HG02571 (cell line): ENCODE data around the gene PSMB2.
"Not testable (repeated sequence)": the region's sequence is repeated elsewhere in the genome, so short reads cannot be mapped to it uniquely, and the experiment has no call there.

Source experiments
- ATAC-seq: cut with Tn5 transposase; IDR thresholded peaks from one replicate; pipeline ENCODE4 v1.9.1; 2021; ENCODE audit warnings: mild to moderate bottlenecking, moderate library complexity; ENCODE audit not compliant: unreplicated experiment

The PSMB2 gene

DNA sequence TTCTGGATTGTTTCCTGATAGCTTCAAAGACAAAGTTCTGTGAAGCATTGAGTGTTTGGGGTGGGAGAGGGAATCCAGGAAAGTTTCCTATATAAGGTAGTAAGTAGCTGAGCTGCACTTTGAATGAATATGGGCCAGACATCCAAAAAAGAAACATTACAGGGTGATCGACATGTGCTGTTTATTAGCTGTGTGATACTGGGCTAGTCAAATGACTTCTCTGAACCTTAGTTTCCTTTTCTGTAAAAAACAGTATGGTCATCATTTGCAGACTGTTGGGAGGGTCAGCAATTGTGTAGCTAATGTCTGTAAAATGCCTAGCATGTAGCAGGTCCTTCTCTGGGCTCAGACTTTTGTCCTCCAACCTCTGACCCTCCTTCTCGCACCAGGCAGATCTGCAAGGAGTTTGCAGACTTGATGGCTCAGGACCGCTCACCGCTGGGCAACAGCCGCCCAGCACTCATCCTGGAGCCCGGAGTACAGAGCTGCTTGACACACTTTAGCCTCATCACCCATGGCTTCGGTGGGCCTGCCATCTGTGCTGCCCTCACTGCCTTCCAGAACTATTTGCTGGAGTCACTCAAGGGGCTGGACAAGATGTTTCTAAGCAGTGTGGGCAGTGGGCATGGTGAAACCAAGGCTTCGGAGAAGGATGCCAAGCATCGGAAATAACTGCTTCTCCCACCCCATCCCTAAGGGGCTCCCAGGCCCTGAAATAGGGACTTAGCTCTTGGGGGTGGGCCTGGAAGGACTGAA lies 47.1 kb downstream of the PSMB2 start:
- no peak for ATAC-seq

DNA sequence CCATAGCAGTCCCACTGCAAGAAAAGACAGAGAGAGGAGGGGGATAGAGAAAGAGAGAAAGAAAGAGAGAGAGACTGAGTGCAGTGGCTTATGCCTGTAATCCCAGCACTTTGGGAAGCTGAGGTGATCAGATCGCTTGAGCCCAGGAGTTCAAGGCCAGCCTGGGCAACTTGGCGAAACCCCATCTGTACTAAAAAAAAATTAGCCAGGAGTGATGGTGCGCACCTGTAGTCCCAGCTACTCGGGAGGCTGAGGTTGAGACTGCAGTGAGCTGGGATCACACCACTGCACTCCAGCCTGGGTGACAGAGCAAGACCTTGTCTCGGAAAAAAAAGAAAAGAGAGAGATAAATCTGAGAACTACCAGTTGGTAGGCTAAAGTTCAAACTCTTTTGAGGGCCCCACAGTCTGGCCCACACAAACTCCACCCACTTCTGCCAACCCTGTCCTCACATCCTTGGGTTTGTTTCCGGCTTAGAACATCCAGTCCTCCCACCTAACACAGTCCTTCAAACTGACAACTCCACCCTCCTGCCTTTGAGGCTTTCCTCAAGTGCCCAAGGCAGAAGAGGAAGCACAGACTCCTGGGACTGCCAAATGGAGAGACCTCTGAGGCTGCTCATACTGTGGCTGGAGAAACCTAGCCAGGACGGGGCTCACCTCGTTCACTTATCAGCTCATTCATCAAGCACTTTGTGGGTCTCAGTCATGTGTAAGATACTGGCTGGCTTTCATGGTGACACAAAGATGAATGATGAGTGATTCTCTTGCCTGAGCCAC lies 48.1 kb downstream of the PSMB2 start:
- no peak for ATAC-seq

DNA sequence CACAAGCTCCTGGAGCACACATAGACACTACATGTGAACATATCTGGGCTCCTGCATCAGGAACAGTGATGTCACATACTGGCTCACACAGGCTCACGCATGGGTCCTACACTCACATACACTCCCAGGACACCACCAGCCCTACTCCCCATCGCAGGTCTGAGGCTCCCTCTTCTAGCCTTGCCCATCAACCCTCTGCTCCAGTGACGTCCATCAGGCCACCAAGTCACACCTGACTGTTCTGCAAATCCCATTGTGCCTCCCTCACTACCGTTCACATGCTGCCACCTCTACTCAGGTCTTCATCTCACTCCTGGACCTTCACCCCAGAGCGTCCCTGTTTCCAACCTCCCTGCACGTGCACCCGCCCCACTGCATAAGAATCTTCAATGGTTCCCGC lies 50.1 kb downstream of the PSMB2 start:
- ATAC-seq = no peak

DNA sequence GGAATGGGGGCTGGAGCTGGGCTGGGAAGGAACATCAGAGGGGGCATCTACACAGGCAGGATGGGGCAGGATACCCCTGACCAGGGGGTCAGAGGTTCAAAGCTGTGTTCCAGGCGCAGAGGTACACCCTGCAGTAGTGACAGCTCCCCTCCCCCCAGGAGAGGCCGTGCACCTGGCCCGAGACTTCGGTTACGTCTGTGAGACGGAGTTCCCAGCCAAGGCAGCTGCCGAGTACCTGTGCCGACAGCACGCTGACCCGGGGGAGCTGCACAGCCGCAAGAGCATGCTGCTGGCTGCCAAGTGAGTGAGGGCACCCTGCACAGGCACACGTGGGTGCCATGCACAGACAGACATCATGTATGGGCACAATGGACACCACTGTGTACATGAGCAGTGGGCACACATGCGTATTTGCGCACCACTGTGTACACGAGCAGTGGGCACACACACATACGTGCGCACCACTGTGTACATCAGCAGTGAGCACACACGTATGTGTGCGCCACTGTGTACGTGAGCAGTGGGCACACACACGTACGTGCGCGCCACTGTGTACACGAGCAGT lies 50.8 kb downstream of the PSMB2 start:
- ATAC-seq = no peak

DNA sequence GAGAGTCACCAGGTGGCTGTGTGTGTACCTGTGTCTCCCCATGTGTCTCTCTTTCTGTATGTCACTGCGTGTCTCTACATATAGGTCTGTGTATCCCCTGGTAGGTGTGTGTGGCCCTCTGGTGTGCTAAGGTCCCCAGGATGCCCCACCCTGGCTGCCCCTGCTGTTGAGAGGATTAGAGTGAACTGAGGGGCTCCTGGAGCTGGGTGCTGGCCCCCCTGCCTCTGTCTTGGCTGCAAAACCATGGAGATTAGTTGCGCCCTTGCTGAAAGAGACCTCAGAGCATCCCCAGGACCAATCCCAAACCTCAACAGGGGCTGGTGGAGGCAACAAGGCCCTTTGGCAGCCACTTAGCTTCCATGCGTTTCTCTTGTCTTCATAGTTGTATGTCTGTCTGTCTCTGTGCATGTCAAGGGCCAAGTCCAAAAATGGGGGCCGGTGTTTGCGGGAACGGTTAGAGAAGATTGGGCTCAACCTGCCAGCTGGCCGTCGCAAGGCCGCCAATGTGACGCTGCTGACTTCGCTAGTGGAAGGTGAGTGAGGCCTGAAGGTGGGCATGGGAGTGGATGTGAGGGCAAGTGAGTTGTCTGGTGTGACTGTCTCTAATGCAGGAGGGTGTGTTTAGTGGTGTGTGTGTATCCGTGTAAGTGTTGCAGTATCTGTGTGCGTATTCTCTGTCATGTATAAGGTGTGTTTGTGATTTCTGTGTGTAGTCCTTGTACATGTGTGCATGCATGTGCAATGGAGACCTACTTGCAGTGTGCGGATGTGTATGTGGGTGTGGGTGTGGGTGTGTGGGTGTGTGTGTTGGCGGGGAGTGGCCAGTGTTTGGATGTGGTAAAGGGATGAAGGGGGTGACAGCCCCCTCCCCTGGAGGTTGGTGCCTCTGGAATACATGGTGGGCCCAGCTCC lies 51.6 kb downstream of the PSMB2 start:
- no peak for ATAC-seq

DNA sequence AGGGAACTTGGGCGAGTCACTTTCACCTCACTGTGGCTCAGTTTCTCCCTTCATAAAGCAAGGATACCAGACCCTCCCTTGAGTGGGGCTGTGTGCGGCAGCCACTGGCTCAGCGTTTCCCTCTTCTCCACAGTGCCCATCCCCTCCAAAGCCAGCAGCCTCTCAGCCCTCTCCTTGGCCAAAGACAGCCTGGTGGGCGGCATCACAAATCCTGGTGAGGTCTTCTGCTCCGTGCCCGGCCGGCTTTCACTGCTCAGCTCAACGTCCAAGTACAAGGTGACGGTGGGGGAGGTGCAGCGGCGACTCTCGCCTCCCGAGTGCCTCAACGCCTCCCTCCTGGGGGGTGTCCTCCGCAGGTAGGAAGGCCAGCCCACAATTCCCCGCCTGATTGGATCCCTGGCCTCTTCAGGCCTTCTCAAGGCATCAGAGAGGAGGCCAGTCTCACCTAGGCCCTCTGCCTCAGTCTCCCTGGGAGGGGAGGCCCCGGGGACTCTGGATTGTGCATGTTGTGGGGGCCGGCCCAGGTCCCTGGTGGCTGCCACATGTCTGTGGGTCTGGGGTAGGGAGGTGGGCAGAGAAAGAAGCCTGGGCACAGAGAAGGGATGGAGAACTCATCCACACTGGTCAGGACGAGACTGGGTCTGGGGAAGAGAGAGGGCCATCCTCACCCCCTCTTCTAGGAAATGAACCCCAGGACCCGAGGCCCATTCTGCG lies 53.0 kb downstream of the PSMB2 start:
- no peak for ATAC-seq

DNA sequence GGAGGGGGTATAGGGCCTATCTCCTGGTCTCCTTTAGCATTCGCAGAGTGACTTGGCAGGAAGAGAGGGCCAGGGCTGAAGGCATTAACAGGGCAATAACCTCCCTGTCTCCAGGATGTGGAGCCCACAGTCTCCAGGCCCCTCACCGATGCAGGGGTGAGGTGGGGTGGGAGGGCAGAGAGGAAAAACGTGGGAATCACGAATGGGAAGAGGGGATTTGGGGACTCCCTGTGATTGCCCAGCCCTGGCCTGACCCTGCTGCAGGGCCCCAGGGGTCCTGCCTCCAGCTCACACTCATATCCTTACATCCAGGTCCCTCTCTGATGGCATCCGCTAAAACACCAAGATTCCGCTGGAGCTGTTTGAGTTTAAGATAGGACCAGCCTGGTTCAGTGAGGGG lies 53.6 kb downstream of the PSMB2 start:
- no peak for ATAC-seq

DNA sequence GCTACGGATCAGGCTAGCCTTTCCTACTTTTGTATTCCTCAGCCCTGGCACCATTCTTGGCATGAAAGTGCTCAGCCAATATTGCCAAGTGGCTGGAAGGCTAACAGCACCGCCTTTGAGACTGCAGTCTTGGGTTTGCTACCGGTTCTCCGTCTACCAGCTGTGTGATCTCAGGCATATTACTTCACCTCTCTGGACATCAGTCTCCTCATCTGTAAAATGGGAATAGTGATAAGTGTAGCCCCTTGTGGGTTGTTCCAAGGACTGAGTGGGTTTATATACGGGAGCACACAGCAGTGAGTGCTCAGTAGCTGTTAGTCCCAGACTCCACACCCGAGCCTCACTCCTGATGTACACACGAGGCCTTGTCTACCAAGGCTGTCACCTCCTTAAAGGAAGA lies 54.5 kb downstream of the PSMB2 start:
- no peak for ATAC-seq

DNA sequence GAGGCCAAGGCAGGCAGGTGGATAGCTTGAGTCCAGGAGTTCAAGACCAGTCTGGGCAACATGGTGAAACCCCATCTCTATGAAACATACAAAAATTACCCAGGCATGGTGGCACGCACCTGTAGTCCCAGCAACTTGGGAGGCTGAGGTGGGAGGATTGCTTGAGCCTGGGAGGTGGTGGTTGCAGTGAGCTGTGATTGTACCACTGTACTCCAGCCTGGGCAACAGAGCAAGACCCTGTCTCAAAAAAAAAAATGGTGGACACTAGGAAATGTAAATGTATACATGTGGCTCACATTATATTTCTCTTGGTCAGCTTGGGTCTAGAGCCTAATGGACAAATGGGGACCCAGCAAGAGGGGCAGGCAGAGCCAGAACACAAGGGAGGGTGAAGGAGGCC lies 55.5 kb downstream of the PSMB2 start:
- ATAC-seq = not testable (repeated sequence)

DNA sequence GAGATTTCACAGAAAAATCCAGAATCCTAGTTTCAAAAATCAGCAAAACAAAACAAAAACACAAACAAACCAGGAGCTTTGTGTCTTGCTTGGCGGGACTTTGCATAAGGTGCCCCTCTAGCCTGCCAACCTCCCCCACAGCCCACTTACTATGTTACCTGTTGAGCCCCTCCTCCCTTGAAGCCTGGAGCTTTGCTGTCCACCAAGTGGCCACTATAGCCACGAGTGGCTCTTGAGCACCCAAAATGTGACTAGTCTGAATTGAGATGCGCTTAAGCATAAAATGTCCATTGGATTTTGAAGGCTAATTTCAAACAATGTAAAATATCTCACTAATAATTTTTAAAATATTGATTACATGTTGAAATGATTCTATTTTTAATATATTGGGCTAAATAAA lies 56.0 kb downstream of the PSMB2 start:
- ATAC-seq = no peak

DNA sequence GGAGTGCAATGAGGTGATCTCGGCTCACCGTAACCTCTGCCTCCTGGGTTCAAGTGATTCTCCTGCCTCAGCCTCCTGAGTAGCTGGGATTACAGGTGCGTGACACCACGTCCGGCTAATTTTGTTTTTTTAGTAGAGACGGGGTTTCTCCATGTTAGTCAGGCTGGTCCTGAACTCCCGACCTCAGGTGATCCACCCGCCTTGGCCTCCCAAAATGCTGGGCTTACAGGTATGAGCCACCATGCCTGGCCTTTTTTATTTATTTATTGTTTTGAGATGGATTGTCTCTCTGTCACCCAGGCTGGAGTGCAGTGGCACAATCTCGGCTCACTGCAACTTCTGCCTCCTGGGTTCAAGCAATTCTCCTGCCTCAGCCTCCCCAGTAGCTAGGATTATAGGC lies 59.7 kb downstream of the PSMB2 start:
- not testable (repeated sequence) for ATAC-seq

DNA sequence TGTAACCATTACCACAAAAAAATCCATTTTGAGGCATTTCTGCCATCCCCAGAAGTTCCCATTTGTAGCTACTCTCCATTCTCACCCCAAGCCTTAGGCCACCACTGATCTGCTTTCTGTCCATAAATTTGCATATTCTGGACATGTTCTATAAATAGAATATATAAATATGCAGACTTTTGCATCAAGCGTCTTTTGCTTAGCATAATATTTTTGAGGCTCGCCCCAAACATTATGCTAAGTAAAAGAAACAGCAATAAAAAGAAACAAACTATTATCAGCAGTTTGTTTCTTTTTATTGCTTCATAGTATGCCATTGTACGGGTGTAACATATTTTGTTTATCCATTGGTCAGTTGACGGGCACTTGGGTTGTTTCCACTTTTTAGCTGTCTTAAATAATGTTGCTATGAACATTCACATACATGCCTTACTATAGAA lies 60.4 kb downstream of the PSMB2 start:
- ATAC-seq = no peak

DNA sequence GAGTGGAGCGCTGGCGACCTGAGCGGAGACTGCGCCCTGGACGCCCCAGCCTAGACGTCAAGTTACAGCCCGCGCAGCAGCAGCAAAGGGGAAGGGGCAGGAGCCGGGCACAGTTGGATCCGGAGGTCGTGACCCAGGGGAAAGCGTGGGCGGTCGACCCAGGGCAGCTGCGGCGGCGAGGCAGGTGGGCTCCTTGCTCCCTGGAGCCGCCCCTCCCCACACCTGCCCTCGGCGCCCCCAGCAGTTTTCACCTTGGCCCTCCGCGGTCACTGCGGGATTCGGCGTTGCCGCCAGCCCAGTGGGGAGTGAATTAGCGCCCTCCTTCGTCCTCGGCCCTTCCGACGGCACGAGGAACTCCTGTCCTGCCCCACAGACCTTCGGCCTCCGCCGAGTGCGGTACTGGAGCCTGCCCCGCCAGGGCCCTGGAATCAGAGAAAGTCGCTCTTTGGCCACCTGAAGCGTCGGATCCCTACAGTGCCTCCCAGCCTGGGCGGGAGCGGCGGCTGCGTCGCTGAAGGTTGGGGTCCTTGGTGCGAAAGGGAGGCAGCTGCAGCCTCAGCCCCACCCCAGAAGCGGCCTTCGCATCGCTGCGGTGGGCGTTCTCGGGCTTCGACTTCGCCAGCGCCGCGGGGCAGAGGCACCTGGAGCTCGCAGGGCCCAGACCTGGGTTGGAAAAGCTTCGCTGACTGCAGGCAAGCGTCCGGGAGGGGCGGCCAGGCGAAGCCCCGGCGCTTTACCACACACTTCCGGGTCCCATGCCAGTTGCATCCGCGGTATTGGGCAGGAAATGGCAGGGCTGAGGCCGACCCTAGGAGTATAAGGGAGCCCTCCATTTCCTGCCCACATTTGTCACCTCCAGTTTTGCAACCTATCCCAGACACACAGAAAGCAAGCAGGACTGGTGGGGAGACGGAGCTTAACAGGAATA lies 64.0 kb downstream of the PSMB2 start:
- no peak for ATAC-seq

DNA sequence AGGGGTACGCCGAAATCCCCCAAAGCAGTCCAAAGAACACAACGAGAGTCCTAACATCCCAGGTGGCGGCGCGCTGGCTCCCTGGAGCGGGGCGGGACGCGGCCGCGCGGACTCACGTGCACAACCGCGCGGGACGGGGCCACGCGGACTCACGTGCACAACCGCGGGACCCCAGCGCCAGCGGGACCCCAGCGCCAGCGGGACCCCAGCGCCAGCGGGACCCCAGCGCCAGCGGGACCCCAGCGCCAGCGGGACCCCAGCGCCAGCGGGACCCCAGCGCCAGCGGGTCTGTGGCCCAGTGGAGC lies 64.6 kb downstream of the PSMB2 start:
- not testable (repeated sequence) for ATAC-seq

DNA sequence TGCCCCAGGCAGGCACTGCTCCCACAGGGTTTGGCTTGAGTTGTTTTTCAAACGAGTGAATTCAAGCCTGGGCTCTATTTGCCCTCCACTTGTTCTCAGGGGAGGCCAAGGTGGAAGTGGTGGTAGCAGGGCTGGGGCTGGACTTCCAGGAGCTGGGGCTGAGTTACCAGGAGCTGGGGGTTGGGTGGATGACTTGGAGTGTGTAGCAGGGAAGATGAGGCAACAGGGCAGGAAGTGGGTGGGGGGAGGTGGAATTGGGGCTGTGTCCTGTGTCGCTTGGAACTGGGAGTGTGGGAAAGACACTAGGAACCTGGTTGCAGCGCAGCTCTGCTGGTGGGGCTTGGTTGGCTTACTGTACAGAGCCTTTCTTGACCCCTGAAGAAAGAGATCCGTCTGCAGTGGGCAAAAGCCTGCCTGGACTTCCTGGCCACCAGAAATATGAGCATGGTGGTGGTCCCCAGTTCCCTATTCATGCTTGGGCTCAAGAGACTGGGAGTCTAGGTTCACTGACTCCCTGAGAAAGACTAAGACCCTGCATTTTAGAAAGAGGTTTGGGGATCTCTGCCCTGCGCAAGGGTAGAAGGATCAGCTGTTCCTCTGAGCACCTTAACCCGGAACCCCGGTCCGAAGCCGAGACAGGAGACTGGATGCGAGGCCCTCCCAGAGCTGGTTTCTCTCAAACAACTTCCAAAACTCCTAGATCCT lies 65.1 kb downstream of the PSMB2 start:
- no peak for ATAC-seq

DNA sequence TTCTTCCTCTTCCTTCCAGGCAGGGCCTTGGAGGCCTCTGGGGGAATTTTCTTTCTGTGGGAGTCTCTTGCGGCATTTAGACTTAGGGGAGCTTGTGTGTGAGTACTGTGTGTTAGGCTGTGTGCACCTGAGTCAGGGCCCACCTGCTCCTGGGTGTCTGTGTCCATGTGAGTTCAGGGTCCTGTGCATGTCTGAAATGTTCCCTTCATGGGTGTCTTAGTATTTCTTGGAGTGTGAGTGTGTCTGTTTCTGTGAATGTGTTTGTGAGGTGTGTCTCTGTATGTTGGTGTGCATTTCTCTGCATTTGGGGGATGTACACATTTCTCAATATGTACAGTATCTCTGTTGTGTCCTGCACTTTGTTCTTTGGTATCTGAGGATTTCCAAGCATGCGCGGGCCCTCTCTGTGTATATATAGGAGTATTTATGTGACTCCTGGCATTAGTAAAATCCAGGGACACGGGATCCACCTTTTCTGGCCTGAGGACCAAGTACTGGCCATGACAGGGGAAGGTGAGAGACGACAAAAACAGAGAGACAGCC lies 65.8 kb downstream of the PSMB2 start:
- ATAC-seq = no peak

DNA sequence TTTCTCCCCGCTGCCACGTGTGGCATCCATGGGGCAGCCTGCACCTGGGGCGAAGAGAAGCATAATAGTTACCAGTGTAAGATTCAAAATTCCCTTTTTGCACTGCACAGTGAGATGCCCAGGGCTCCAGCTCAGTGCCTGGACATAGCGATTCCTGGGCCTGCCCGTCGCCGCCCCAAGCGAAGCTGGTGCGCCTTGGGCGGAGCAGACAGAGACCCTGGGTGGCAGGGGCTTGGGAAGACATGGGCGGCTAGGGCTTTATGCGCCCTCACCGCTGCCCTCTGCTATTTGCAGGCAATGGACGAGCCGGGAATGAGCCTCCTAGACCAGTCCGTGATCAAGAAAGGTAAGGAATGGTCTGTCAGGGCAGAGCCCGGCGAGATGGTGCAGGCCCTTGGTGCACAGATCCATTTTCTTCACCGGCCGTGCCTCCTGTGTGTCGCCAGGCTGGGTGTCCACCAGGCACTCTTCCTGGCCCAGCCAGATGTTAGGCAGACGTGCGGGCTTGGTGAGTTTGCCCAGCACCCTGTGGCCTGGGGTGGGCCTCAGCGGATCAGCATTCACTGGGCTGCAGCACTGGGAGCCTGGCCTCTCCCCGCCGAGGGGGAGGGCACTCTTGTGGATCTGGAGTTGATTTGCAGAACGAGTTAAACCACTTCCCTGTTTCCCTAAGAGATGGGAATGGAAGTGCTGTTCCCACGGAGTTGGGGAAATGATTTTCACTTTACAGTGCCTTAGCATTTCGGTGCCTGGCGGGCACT lies 66.5 kb downstream of the PSMB2 start:
- no peak for ATAC-seq

DNA sequence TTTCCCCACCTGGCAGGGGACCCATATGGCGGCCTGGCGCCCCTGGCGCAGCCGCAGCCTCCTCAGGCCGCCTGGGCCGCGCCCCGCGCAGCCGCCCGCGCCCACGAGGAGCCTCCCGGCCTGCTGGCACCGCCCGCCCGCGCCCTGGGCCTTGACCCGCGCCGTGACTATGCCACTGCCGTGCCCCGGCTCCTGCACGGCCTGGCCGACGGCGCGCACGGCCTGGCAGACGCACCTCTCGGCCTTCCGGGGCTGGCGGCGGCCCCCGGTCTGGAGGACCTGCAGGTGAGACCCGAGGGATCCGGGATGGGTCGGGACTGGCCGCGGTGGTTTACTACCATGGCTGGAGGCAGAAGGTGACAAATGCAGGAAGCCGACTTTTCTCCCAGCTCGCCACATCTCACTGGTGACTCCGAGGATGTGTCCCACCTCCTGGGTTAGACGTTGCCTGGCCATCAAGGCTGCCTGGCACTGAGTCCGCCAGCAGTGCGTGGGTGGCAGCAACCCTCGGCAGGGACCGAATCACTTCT lies 67.1 kb downstream of the PSMB2 start:
- ATAC-seq = no peak
